Cortex of kidney (tissue), 1 donor: ENCODE results near the gene RPS10.
"Not testable (repeated sequence)": the region's sequence is repeated elsewhere in the genome, so short reads cannot be mapped to it uniquely, and the experiment has no call there.

Source experiments
- DNase-seq: peaks from one replicate; lab custom pipeline; 2025; lab: John Stamatoyannopoulos, UW

Gene RPS10

DNA sequence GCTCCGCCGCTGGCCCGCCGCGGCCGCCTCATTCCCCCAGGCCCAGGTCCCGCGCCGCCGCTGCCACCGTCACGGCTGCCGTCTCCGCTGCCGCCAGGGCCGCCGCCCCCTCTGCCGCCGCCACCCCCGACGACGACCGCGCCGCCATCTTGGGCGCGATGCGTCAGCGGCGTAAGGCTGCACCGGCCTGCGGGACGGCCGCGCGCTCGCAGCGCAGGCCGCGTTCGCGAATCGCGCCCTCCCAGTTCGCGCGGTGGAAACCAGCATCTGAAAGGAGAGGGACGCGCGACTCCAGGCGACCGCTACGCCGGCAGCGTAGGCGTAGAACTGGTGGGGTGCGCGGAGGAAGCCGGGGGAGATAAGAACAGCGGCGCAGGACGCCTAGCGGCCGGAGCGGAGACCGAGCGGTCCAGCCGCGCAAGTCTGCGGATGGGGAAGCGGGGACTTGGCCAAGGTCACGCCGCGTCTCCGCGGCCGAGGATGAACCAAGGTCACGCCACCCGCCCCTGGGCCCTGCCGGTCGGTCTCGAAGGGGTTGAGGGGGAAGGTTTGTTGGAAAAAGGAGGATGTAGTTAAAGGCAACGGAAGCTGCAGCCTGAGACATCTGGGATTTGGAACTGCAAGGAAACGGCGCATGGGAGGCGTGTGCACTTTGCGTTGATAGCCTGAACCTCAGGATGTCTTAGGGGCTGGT lies 33.2 kb downstream of the RPS10 start, which contains the start of gene NUDT3:
Gene NUDT3 (minus strand): TSS at position 173 of the 694 bp plus-strand sequence. CDS start 307 bp downstream, outside the sequence.
- DNase-seq = no peak

DNA sequence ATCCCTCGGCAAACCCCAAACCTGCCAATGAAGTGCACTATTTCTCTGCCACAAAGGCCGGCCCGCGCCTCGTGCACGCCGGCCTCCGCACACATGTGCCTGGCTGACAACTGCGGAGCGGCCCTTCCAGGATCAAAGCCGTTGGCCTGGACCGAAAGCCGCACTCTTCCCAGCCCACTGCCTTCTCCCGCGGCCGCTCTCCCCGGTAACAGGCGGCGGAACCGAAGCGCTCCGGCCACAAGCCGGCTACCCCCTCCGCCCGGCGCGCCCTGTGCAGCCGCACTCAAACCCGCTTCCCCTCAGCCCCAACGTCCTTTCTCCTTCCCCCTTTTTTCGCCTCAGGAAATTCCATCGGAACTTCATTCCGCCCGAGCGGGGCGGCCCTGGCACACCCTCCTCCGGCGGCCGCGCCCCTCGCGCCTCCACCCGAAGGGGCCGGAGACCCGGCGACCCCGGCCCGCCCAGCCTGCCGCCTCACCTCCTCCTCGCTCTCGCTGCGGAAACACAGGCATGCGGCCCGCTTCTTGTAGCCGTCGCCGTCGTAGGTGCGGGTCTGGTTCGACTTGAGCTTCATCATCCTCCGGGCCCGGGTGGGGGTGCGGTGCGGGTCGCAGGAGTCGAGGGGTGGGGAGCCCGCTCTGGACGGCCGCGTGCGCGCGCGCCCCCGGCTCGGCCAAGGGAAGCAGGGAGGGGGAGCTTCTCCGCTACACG lies 33.9 kb downstream of the RPS10 start:
- DNase-seq = no peak

DNA sequence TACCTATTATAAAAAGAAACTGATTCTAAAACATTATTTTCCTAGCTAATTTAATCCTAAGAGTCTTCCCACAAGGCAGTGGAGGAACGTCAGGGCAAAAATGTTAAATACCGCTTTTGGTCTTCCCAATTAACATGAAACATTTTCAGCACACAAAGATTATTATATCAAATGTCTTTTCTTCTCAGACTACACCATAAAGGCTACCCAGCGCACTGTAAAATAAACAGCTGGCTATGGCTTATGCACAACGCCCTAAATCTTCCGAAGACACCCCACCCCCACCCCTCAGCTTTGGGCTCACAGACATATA lies 34.4 kb downstream of the RPS10 start:
- no peak for DNase-seq

DNA sequence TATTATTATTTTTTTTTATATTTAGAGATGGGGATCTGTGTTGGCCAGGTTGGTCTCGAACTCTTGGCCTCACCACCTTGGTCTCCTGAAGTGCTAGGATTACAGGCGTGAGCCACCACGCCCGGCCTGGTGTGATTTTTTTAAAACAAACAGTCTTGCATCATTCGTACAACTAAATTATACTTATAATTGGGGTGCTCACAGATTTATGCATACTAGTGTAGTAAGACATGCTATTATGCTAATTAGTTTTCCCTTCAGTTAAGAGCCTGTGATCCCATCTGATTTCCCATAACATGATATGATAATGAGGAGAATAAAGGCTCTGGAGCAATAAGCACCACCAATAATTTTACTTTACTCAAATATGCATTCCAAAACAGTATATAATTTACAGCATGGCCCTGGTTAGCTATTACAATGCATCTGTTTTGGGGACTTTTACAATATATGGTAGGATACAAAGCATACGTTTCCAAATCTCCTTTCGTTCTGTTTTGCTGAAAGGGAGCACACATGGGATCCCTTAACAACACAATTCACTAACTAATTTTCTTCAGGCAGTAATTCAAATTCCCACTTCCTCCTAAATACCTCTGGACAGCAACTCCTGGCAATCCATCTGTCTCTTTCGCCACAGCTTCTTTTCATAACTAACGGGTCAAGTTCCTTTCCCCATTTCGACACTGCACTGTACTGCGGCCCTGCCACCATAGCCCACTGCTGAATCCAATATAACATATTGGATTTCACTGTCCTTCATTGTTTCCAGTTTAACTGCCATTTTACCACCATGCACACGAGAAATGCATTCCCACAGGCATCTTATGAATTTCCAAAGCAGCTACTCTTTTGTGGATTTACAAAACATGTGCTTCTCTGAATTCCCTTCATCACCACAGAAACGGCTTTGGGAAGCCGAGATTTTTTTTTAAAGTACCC lies 35.1 kb downstream of the RPS10 start:
- no peak for DNase-seq

DNA sequence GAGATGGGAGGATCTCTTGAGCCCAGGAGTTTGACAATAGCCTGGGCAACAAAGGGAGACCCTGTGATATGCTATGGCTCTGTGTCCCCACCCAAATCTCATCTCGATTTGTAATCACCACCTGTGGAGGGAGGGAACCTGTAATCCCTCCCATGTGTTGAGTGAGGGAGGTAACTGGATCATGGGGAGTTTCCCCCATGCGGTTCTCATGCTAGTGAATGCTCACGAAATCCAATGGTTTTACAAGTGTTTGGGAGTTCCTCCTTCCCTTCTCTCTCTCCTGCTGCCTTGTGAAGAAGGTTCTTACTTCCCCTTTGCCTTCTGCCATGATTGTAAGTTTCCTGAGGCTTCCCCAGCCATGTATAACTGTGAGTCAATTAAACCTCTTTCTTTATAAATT lies 36.8 kb downstream of the RPS10 start:
- DNase-seq = no peak

DNA sequence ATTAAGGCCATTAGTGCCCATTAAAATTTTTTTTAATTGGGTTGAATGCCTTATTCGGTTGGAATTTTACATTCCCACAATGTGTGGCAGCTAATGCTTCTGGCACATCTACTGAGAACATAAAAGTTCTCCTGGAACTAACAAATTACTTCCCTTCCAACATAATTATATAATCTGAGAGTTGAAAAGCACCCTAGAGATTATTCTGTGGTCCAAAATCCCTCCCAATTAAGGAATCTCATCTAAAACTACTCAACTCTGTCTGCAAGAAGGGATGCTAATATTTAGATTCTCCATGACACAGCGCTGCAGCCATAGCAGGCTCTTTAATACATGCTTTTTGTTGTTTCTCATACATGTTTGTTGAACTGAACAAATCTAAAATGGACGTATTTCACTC lies 37.4 kb downstream of the RPS10 start:
- no peak for DNase-seq

DNA sequence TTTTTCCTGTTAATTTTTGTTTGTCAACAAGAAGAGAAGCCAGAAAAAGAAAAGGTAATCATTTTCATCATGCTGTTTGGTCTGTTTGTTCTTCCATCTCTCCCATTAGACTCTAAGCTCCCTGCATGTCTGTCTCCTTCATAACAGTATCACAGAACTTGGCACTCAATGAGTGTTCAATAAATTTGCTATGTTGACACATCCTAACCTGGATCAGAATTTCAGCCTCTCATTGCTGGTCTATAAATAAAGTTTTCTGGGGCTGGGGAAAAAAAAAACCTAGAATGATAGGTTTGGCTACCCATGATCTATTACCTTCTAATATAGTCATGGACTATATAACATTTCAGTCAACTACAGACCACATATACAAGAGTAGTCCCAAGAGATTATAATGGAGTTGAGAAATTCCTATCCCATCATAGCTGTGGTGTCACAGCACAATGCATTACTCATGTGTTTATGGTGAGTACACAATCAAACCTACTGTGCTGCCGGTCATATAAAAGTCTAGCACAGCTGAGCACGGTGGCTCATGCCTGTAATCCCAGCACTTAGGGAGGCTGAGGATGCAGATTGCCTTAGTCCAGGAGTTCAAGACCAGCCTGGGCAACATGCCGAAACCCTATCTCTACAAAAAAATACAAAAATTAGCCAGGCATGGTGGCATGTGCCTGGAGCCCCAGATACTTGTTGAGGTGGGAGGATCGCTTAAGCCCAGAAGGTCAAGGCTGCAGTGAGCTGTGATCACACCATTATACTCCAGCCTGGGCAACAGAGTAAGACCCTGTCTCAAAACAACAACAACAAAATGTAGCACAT lies 39.3 kb downstream of the RPS10 start:
- DNase-seq = no peak

DNA sequence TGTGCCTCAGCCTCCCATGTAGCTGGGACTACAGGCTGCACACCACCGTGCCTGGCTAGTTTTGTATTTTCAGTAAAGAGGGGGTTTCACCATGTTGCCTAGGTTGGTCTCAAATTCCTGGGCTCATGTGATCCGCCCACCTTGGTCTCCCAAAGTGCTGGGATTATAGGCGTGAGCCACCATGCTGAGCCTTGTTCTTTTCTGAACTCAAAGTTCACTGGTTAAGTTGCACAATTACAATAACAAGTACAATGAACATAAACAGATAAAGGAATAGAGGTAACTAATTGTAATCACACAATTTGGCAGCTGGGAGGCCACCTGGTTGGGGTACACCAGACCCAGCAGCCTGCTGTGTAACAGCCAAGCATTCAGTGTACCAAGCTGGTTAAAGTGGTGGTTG lies 40.1 kb downstream of the RPS10 start:
- no peak for DNase-seq

DNA sequence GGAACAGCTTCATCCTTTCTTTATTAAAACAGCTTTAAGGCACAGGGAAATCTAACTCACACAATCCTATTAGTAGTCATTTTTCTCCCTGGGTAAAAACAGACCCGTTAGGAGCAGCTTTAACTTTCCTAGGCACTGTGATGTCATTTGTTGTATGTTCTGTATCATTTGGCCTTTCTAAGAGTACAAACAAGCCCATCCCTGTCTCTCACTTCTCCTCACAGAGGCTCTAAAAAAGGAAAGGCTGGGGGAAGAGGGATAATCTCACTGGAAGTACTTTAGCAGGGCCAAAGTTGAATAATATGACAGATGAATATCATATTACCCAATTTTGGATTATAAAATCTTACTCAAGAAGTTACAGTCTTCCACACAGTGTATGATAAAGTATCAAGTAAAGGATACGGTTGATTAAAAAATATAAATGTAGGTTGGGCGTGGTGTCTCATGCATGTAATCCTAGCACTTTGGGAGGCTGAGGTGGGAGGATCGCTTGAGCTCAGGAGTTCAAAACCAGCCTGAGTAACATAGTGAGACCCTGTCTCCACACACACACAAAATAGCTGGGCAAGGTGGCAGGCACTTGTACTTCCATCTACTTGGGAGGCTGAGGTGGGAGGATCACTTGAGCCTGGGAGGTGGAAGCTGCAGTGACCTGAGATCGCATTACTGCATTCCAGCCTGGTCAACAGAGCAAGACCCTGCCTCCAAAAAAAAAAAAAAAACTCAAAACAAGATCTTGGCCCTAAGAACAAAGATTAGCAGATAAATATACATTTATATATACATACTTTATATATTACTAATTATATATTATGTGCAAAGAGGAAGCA lies 41.3 kb downstream of the RPS10 start:
- DNase-seq = no peak

DNA sequence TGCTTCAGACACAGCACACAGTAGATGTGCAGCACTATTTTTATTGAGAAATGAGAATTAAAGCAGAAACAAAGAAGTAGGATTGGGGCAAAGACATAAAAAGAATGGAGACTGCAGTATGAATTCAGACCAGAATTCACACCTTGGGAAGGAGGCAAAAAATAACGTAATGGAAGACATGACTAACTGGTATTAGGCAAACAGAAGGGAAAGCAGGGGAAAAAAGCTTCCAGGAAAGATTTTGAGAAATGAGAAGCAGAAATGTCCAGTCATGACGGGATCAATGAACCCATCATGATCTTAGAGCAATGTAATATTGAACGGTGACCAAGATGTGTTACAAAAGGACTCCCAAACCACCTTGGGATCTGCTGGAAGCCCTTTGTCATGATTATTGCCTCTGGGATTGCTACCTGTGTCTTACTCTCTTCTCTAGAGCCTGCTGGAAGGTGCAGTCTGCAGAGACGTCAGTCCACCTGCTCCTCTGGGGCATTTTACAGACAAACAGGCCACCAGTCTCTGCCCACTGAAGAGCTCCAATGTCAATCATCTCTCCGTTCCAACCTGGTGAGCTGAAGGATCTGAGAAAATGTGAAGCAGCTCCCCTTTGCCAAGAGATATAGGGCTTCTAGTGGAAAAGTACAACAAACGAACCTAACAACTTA lies 42.1 kb downstream of the RPS10 start:
- no peak for DNase-seq

DNA sequence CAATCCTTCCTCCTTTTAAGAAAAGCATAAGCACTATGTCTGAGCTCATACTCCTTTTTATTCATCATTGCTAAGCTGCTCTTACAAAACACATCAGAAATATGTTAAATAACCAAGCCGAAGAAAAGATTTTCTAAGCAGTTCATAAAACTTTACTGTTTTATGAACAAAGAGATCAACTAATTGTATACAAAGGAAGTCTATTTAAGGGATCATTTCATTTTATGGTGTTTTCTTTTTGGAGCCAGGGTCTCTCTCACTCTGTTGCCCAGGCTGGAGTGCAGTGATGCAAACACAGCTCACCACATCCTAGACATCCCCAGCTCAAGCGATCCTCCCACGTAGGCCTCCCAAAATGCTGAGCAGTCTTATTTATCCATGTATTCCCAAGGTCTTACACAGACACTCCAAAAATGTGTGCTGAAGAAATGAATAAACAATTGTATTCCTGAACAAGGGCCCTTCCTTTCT lies 42.7 kb downstream of the RPS10 start:
- DNase-seq = no peak

DNA sequence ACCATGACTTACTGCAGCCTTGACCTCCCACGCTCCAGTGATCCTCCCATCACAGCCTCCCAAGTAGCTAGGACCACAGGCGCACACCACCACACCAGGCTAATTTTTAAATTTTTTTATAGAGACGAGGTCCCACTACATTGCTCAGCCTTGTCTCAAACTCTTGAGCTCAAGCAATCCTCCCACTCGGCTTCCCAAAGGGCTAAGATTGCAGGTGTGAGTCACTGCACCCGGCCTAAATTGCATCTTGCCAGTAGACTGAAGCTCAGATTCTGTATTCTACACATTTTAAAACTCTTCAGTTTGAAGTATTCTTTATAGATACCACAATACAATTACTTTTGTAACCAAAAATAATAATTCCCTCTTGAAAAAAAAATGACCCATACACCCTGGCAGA lies 44.8 kb downstream of the RPS10 start:
- DNase-seq = no peak

DNA sequence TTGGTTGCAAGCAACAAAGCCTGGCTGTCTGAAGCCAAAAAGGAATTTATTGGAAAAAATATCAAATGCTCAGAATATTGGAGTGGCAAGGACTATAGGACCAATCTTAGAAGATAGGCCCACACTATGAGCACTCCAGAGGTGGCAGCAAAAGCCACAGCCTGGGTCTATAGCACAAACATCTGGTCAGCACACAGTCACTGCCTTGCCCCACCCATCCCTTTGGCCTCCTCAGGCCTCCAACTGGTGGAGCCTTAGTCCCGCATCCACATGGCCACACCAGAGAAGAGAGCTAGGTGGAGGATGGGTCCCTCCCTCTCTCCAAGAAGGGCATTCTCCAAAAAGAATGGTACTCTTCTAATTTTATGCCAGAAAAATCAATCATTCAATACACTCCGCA lies 47.4 kb downstream of the RPS10 start:
- no peak for DNase-seq

DNA sequence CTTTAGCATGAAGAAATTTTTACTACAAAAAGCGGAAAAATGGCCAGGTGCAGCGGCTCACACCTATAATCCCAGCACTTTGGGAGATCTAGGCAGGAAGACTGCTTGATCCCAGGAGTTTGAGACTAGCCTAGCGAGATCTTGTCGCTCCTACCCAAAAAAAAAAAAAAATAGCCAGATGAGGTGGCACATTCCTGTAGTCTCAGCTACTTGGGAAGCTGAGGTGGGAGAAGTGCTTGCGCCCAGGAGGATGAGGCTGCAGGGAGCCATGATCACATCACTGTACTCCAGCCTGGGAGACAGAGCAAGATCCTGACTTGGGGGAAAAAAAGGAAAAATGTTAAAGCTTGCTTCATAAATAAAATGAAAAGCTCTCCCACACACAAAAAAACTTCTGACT lies 47.9 kb downstream of the RPS10 start:
- DNase-seq = no peak

DNA sequence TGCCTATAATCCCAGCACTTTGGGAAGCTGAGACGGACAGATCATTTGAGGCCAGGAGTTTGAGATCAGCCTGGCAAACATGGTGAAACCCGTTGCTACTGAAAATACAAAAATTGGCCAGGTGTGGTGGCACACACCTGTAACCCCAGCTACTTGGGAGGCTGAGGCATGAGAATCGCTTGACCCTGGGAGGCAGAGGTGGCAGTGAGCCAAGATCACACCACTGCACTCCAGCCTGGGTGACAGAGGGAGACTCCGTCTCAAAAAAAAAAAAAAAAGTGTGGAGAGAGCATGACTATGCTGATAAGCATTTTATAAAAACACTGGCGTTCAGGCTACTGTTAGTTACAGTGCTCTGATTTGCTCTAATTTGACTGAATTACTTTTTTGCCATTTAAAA lies 48.3 kb downstream of the RPS10 start:
- not testable (repeated sequence) for DNase-seq

DNA sequence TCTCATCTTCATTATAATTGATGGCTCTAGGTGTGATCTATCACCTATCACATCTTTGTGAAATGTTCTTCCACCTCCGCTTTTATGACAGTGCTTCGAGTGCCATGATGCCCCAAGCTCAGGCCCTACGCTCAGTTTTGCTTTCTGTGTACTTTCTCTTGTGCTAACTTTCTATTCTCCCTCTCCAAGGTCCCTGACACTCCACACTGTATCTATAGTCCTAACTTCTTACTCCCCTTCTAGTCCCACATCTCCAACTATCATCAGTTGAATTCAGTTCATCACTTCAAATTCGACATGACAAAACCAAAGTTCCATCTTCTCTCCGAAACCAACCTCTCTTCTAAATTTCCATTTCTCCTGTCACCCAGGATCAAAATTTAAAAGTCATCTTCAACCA lies 50.0 kb downstream of the RPS10 start:
- no peak for DNase-seq

DNA sequence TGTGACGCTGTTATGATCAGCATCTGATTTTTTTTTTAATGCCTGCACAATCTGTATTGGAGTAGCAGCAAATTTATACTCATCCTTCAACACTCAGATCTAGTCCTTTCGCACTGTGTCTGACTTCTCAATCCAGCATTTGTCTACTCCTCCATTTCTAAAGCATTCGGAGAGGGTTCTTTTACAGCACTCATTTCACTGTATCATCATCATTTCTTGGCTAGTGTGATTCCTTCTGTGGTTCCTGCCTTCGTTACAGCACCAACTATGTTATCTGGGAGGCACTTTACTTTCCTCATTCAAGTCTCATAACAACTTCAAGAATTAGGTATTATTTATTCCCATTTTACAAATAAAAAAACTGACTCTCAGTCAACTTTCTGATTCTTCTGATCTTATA lies 51.4 kb downstream of the RPS10 start:
- DNase-seq = no peak

DNA sequence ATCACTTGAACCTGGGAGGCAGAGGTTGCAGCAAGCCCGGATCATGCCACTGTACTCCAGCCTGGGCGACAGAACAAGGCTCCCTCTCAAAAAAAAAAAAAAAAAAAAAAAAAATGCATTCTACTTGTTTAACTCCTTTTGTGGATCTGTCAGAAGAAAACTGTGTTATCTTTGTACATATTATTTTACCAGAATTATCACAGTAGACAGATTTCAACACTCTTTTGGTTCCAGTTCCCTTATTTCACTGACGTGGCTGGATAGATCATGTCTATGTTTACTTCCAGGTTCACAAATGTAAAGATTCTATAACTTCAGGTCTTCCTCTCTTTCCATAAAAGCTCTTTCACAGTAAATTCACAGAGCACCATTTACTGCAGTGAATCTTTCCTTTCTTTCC lies 51.8 kb downstream of the RPS10 start:
- no peak for DNase-seq

DNA sequence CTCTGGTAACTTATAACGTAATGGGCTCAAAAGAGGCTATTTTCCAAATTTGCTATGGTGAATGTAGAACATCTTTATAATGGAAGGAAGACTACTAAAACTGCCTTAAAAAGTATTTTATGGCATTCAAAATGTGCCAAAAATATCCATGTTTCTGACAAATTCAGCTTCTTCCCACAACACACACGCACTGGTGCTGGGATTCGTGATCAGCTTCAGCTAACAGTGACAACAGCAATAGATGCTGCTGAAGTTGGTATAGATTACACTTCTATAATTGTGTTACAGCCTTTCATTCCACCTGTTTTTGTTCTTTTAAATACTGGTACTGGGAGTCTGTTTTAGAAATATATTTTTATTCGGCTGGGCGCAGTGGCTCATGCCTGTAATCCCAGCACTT lies 52.4 kb downstream of the RPS10 start:
- no peak for DNase-seq

DNA sequence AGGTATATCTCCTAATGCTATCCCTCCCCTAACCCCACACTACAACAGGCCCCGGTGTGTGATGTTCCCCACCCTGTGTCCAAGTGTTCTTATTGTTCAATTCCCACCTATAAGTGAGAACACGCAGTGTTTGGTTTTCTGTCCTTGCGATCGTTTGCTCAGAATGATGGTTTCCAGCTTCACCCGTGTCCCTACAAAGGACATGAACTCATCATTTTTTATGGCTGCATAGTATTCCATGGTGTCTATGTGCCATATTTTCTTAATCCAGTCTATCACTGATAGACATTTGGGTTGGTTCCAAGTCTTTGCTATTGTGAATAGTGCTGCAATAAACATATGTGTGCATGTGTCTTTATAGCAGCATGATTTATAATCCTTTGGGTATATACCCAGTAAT lies 54.0 kb downstream of the RPS10 start:
- not testable (repeated sequence) for DNase-seq
